Thymus (tissue), 11 donors: ENCODE results near the gene ZBTB38. TPM values are rescaled to one million over a fixed set of nuclear protein-coding genes. Genes with fewer than 3 reads are reported as not detected.

Source experiments
- DNase-seq, 9 donors: peaks; one replicate each; pipeline ENCODE4 v3.0.0-alpha.2; 2013; ENCODE audit warnings: low spot score in 9 of 9, low read depth in 6 of 9, missing footprints in 1 of 9
- H3K27ac ChIP-seq, 2 donors: one replicate each; pipeline ENCODE4 v1.5.1; 2013; ENCODE audit warnings: control low read depth in 1 of 2, low read depth in 1 of 2, low read length in 1 of 2, mild to moderate bottlenecking in 1 of 2, moderate library complexity in 1 of 2
- H3K27me3 ChIP-seq, 2 donors: one replicate each; pipeline ENCODE4 v1.5.1; 2013; ENCODE audit warnings: low read length in 1 of 2; ENCODE audit not compliant: control insufficient read depth in 2 of 2, insufficient read depth in 1 of 2
- H3K36me3 ChIP-seq, 2 donors: one replicate each; pipeline ENCODE4 v1.5.1; 2013; ENCODE audit warnings: low read length in 1 of 2, mild to moderate bottlenecking in 1 of 2, moderate library complexity in 1 of 2; ENCODE audit not compliant: control insufficient read depth in 2 of 2, insufficient read depth in 2 of 2
- H3K4me1 ChIP-seq, 2 donors: one replicate each; pipeline ENCODE4 v1.5.1; 2013; ENCODE audit warnings: low read length in 2 of 2; ENCODE audit not compliant: control insufficient read depth in 2 of 2, insufficient read depth in 2 of 2
- H3K4me3 ChIP-seq, 2 donors: one replicate each; pipeline ENCODE4 v1.5.1; 2013; ENCODE audit warnings: low read length in 2 of 2, control low read depth in 1 of 2, mild to moderate bottlenecking in 1 of 2
- H3K9me3 ChIP-seq, 2 donors: one replicate each; pipeline ENCODE4 v1.5.1; 2013; ENCODE audit warnings: low read length in 1 of 2, mild to moderate bottlenecking in 1 of 2; ENCODE audit not compliant: control insufficient read depth in 2 of 2, insufficient read depth in 1 of 2
- WGBS: extraction: QIAGEN DNeasy Blood & Tissue Kit; methylation state at CpG from one replicate; pipeline ENCODE4 v1.1.7; 2013; 5-methylcytosine and 5-hydroxymethylcytosine counted together
- polyA plus RNA-seq: library from polyadenylated mRNA; stranded (reverse); fragments of 200-250 nt; gene quantifications from one replicate; pipeline ENCODE4 v1.2.3, GENCODE V29; 2013
- total RNA-seq: library from RNA; stranded (reverse); fragments of 120-200 nt; gene quantifications from one replicate; pipeline ENCODE4 v1.2.4, GENCODE V29; 2013
- donor health status: healthy.

ZBTB38 gene
- total and polyA plus RNA-seq, 2 donors, result 9.9 to 11.0 TPM

DNA sequence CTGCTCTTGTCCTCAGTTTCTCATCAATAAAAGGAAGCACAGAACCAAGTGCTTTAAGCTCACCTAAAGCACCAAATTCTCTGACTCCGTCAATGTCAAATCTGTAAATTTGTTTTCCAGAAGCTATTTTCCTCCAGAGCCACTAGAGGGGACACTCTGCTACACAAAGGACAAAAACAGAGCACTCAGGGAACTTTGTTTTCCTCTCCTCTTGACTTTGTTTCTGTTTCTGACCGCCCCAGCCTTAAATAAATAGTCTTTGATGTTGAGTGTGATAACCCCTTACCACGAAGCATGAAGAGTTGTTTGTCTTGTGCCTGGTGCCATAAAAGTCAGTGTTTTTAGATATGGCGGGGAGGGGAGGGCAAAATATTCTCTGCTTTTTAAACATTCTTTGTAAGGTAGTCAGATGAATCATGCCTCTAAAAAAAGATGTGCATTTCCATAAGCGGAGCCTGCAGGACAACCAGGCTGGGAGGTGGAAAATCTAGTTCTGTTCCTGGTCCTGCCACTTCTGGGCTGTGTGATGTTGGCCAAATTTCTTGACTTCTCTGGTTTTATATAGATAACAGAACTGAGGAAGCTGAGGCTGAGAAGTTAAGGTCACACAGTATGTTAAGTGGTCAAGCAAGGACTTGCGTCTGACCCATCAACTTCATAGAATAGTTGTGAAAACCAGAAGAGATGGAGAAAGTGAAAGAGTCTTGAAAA is 7.3 kb upstream of the ZBTB38 start:
- peak in 4 of 9 donors; percentile 18 to 62 (median 31) for DNase-seq
- Histone ChIP-seq H3K36me3 (no peaks in the 10 kb centered on the region), H3K4me1 (peaks cover 0 to 3% of the 10 kb centered on the region in 2 donors), H3K9me3 (no peaks in the 10 kb centered on the region), H3K4me3 (no peak overlapping the region), H3K27me3 (no peaks in the 10 kb centered on the region), H3K27ac (no peak overlapping the region)
- 47% methylated on average over 6 of the region's 6 CpGs for WGBS

DNA sequence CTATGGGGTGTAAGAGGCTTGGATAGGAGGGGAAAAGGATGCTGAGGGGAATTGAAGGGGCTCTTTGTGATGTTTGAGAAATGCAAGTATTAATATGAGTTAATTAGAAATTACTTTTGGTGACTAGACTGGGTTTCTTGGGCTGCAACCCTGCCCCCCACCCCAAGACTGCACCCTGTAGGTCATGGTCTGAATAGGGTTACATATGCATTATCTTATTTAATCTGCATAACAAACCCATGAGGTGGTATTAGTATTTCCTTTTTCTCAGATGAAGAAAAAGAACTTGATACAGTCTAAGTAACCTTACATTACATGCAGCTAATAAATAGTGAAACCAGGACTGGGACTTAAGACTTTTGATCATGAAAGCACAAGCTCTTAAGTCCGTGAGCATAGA is 5.6 kb upstream of the ZBTB38 start:
- Histone ChIP-seq H3K36me3 (no peaks in the 10 kb centered on the region), H3K4me1 (peaks cover 0 to 3% of the 10 kb centered on the region in 2 donors), H3K27ac (no peak overlapping the region), H3K27me3 (no peaks in the 10 kb centered on the region), H3K9me3 (no peaks in the 10 kb centered on the region), H3K4me3 (no peak overlapping the region)
- 95% methylated on average over 1 of the region's 1 CpG for WGBS
- no peak for DNase-seq

DNA sequence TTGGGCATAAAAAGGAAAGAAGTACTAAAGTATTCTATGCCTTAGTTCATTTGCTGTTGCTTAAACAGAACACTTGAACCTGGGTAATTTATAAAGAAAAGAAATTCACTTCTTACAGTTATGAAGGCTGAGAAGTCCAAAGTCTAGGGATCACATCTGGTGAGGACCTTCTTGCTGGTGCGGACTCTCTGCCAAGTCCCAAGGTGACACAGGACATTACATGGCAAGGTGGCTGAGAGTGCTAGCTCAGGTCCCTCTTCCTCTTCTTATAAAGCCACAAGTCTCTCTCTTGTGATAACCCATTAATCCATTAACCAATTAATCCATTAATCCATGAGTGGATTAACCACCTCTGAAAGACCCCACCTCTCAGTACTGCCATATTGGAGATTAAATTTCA is 3.1 kb upstream of the ZBTB38 start:
- H3K9me3 ChIP-seq, result no peaks in the 10 kb centered on the region
- DNase-seq, result no peak
- no peaks in the 10 kb centered on the region for H3K27me3 ChIP-seq
- H3K36me3 ChIP-seq, result no peaks in the 10 kb centered on the region
- WGBS, result 100% methylated on average over 1 of the region's 1 CpG
- no peak overlapping the region for H3K4me3 ChIP-seq
- no peak overlapping the region for H3K27ac ChIP-seq
- H3K4me1 ChIP-seq, result peaks cover 0 to 11% of the 10 kb centered on the region in 2 donors

DNA sequence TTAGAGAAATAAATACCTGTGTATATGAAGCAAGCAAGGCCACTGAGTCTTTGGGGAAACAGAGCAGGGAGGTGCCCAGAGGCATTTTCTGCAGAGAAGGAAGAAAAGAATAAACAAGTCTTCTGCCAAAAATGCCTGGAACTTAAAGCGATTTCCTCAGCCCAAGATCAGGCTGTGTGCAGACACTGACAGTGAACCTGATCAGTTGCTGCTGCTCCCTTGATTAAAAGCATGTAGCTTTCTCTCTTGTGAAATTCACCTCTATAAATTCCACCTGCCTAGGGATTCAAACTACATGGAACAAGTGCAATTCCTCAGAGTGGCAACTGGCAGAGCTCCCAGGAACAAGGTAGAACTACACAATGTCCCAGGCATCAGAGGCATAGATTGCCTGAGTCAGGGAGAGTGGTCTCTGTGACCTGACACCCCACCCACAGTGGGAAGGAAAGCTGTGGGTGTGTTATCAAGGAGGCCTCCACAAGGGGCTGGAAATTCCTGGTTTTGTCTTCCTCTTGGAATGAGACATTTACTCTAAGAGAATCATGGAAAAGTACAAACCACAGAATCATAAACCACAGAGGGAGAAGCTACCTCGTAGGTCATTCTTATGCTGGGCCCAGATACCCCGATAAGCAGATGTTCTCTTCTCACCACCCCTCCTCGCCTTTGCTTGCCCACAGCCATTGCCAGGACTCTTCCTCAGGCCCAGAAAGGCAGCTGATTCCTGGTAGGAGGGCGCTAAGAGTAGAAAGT is 1.8 kb upstream of the ZBTB38 start:
- DNase-seq, result no peak
- peaks cover 0 to 9% of the 10 kb centered on the region in 2 donors for H3K4me1 ChIP-seq
- 76% methylated on average over 5 of the region's 5 CpGs for WGBS
- H3K27ac ChIP-seq, result peak overlapping the region in 1 of 2 donors; percentile 69
- no peaks in the 10 kb centered on the region for H3K9me3 ChIP-seq
- H3K27me3 ChIP-seq, result no peaks in the 10 kb centered on the region
- H3K36me3 ChIP-seq, result no peaks in the 10 kb centered on the region
- H3K4me3 ChIP-seq, result no peak overlapping the region

- H3K36me3 ChIP-seq, result no peaks in the 10 kb centered on the region
- peaks cover 0 to 9% of the 10 kb centered on the region in 2 donors for H3K4me1 ChIP-seq
- 97% methylated on average over 12 of the region's 12 CpGs for WGBS
- peak overlapping the region in 1 of 2 donors; percentile 69 for H3K27ac ChIP-seq
- no peak overlapping the region for H3K4me3 ChIP-seq
- H3K27me3 ChIP-seq, result no peaks in the 10 kb centered on the region
- DNase-seq, result no peak
- H3K9me3 ChIP-seq, result no peaks in the 10 kb centered on the region
Observed at GRCh38 chr3:141367038-141367730, 1.1 kb upstream of the ZBTB38 start.

DNA sequence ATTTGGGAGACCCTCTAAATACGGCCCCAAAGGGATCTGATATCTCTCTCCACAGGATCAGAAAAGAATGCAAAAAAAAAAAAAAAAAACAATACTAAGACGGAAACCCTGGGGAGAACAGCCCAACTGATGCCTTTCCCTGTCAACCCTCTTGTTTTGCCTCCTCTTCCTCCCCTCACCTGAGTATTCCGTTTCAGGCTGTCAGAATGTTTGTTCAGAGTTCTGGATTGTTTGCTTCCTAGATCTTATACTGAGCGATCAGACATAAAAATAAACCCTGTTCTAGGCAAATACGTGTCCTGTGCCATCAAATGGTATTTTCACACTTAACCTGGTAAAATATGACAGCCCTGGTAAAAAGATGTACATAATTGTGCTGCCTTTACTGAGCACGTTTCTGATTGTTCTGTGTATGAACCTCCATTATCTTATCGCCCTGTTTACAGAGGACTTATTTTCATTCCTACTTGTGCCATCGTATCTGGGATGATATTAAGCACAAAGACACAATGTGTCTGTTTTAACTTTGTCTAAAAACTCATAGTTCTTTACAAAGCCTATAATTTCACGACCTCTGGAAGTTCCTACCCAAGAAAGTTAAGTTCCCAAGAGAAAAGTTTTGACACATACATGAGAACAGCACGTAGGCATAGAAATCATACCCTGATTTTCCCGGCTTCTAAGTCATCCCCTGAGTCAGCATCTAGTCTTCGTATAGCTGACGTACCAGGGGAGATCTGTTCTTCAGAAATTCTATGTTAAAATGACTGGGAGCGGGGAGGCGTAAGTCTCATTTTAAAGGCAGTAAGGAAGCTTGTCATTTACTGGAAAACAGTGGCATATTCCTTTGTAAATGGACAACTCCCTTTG is 856 bp downstream of the ZBTB38 start:
- Histone ChIP-seq H3K36me3 (no peaks in the 10 kb centered on the region), H3K27ac (no peak overlapping the region), H3K4me3 (no peak overlapping the region), H3K4me1 (peaks cover 0 to 9% of the 10 kb centered on the region in 2 donors), H3K9me3 (no peaks in the 10 kb centered on the region), H3K27me3 (no peaks in the 10 kb centered on the region)
- 97% methylated on average over 15 of the region's 15 CpGs for WGBS
- no peak for DNase-seq

- Histone ChIP-seq H3K4me1 (peaks cover 0 to 9% of the 10 kb centered on the region in 2 donors), H3K4me3 (no peak overlapping the region), H3K36me3 (no peaks in the 10 kb centered on the region), H3K27me3 (no peaks in the 10 kb centered on the region), H3K9me3 (no peaks in the 10 kb centered on the region), H3K27ac (no peak overlapping the region)
- WGBS, result 3% methylated on average over 2 of the region's 2 CpGs
- DNase-seq, result peak; percentile 66 to 94 (median 82)
Observed at GRCh38 chr3:141370065-141370533, 1.8 kb downstream of the ZBTB38 start.

GRCh38 chr3:141371882-141372281 is 3.6 kb downstream of the ZBTB38 start:
- H3K4me3 ChIP-seq, result no peak overlapping the region
- no peak for DNase-seq
- no peak overlapping the region for H3K27ac ChIP-seq
- no peaks in the 10 kb centered on the region for H3K9me3 ChIP-seq
- H3K36me3 ChIP-seq, result no peaks in the 10 kb centered on the region
- H3K4me1 ChIP-seq, result peaks cover 0 to 9% of the 10 kb centered on the region in 2 donors
- no peaks in the 10 kb centered on the region for H3K27me3 ChIP-seq
